Muscle layer of colon (tissue), 2 donors: ENCODE measurements around the gene GPR78.

Source experiments
- H3K27ac ChIP-seq: one replicate; pipeline ENCODE4 v1.7.0; 2013; ENCODE audit warnings: low read depth, mild to moderate bottlenecking, low read length, moderate library complexity
- H3K27me3 ChIP-seq, 2 donors: one replicate each; pipeline ENCODE4 v1.7.0; 2013; ENCODE audit warnings: low read length in 2 of 2, mild to moderate bottlenecking in 2 of 2; ENCODE audit not compliant: insufficient read depth in 2 of 2, control insufficient read depth in 1 of 2
- H3K36me3 ChIP-seq: one replicate; pipeline ENCODE4 v1.7.0; 2013; ENCODE audit warnings: mild to moderate bottlenecking, low read length; ENCODE audit not compliant: insufficient read depth
- H3K4me1 ChIP-seq: one replicate; pipeline ENCODE4 v1.7.0; 2013; ENCODE audit warnings: mild to moderate bottlenecking, low read length; ENCODE audit not compliant: insufficient read depth
- H3K4me3 ChIP-seq, 2 donors: one replicate each; pipeline ENCODE4 v1.7.0; 2013; ENCODE audit warnings: low read length in 2 of 2, low read depth in 1 of 2, mild to moderate bottlenecking in 1 of 2, moderate library complexity in 1 of 2
- H3K9ac ChIP-seq: one replicate; pipeline ENCODE4 v1.7.0; 2013; ENCODE audit warnings: low read length
- H3K9me3 ChIP-seq: one replicate; pipeline ENCODE4 v1.7.0; 2013; ENCODE audit warnings: mild to moderate bottlenecking, low read length
- donor health status: abdominal sarcoma.
- donor health status: Adenocarcinoma of cecum.

The GPR78 gene

GRCh38 chr4:8582436-8582835, 2.2 kb downstream of the GPR78 start:
- no peak overlapping the region for H3K27ac ChIP-seq
- H3K9me3 ChIP-seq: no peaks in the 10 kb centered on the region
- H3K9ac ChIP-seq: no peak overlapping the region
- no peak overlapping the region for H3K4me3 ChIP-seq
- no peaks in the 10 kb centered on the region for H3K36me3 ChIP-seq
- H3K27me3 ChIP-seq: peaks cover 0 to 47% of the 10 kb centered on the region in 2 donors
- H3K4me1 ChIP-seq: no peaks in the 10 kb centered on the region

GRCh38 chr4:8582941-8583654, 2.9 kb downstream of the GPR78 start:
- peaks cover 0 to 49% of the 10 kb centered on the region in 2 donors for H3K27me3 ChIP-seq
- H3K9me3 ChIP-seq: no peaks in the 10 kb centered on the region
- H3K9ac ChIP-seq: no peak overlapping the region
- H3K27ac ChIP-seq: no peak overlapping the region
- no peaks in the 10 kb centered on the region for H3K4me1 ChIP-seq
- no peaks in the 10 kb centered on the region for H3K36me3 ChIP-seq
- H3K4me3 ChIP-seq: no peak overlapping the region

- H3K27ac ChIP-seq: no peak overlapping the region
- no peaks in the 10 kb centered on the region for H3K4me1 ChIP-seq
- H3K36me3 ChIP-seq: no peaks in the 10 kb centered on the region
- no peak overlapping the region for H3K4me3 ChIP-seq
- no peaks in the 10 kb centered on the region for H3K9me3 ChIP-seq
- no peak overlapping the region for H3K9ac ChIP-seq
- peaks cover 0 to 52% of the 10 kb centered on the region in 2 donors for H3K27me3 ChIP-seq
Measured at GRCh38 chr4:8583655-8584025, 3.4 kb downstream of the GPR78 start.

GRCh38 chr4:8585186-8585585, 5.0 kb downstream of the GPR78 start:
- no peak overlapping the region for H3K9ac ChIP-seq
- H3K36me3 ChIP-seq: no peaks in the 10 kb centered on the region
- H3K4me1 ChIP-seq: no peaks in the 10 kb centered on the region
- H3K9me3 ChIP-seq: no peaks in the 10 kb centered on the region
- H3K27me3 ChIP-seq: peaks cover 0 to 44% of the 10 kb centered on the region in 2 donors
- H3K27ac ChIP-seq: no peak overlapping the region
- H3K4me3 ChIP-seq: no peak overlapping the region

GRCh38 chr4:8585721-8586212, 5.6 kb downstream of the GPR78 start:
- no peak overlapping the region for H3K9ac ChIP-seq
- H3K36me3 ChIP-seq: no peaks in the 10 kb centered on the region
- no peaks in the 10 kb centered on the region for H3K9me3 ChIP-seq
- no peaks in the 10 kb centered on the region for H3K4me1 ChIP-seq
- no peak overlapping the region for H3K4me3 ChIP-seq
- peaks cover 0 to 40% of the 10 kb centered on the region in 2 donors for H3K27me3 ChIP-seq
- H3K27ac ChIP-seq: no peak overlapping the region

- no peak overlapping the region for H3K9ac ChIP-seq
- peaks cover 0 to 40% of the 10 kb centered on the region in 2 donors for H3K27me3 ChIP-seq
- H3K27ac ChIP-seq: no peak overlapping the region
- no peak overlapping the region for H3K4me3 ChIP-seq
- H3K9me3 ChIP-seq: no peaks in the 10 kb centered on the region
- no peaks in the 10 kb centered on the region for H3K36me3 ChIP-seq
- no peaks in the 10 kb centered on the region for H3K4me1 ChIP-seq
Measured at GRCh38 chr4:8586246-8586645, 6.1 kb downstream of the GPR78 start.

GRCh38 chr4:8586671-8587468, 6.7 kb downstream of the GPR78 start:
- H3K36me3 ChIP-seq: no peaks in the 10 kb centered on the region
- H3K9me3 ChIP-seq: no peaks in the 10 kb centered on the region
- H3K4me3 ChIP-seq: no peak overlapping the region
- H3K9ac ChIP-seq: no peak overlapping the region
- peaks cover 0 to 40% of the 10 kb centered on the region in 2 donors for H3K27me3 ChIP-seq
- H3K4me1 ChIP-seq: no peaks in the 10 kb centered on the region
- H3K27ac ChIP-seq: no peak overlapping the region

- Histone ChIP-seq H3K9ac (no peak overlapping the region), H3K4me3 (no peak overlapping the region), H3K36me3 (no peaks in the 10 kb centered on the region), H3K9me3 (no peaks in the 10 kb centered on the region), H3K27me3 (peaks cover 0 to 43% of the 10 kb centered on the region in 2 donors), H3K27ac (no peak overlapping the region), H3K4me1 (no peaks in the 10 kb centered on the region)
Measured at GRCh38 chr4:8587469-8588195, 7.4 kb downstream of the GPR78 start.

- H3K9ac ChIP-seq: no peak overlapping the region
- no peaks in the 10 kb centered on the region for H3K9me3 ChIP-seq
- H3K4me1 ChIP-seq: no peaks in the 10 kb centered on the region
- H3K36me3 ChIP-seq: no peaks in the 10 kb centered on the region
- H3K27me3 ChIP-seq: peaks cover under 1 to 48% of the 10 kb centered on the region in 2 donors
- no peak overlapping the region for H3K27ac ChIP-seq
- H3K4me3 ChIP-seq: no peak overlapping the region
Measured at GRCh38 chr4:8588196-8588470, 7.9 kb downstream of the GPR78 start.

GRCh38 chr4:8589336-8589735, 9.1 kb downstream of the GPR78 start:
- Histone ChIP-seq H3K9me3 (no peaks in the 10 kb centered on the region), H3K9ac (no peak overlapping the region), H3K4me1 (no peaks in the 10 kb centered on the region), H3K27ac (no peak overlapping the region), H3K36me3 (no peaks in the 10 kb centered on the region), H3K4me3 (no peak overlapping the region), H3K27me3 (peaks cover 9 to 52% of the 10 kb centered on the region in 2 donors)

GRCh38 chr4:8589823-8590545, 9.8 kb downstream of the GPR78 start:
- no peaks in the 10 kb centered on the region for H3K36me3 ChIP-seq
- no peaks in the 10 kb centered on the region for H3K9me3 ChIP-seq
- H3K27me3 ChIP-seq: peaks cover 9 to 51% of the 10 kb centered on the region in 2 donors
- no peak overlapping the region for H3K9ac ChIP-seq
- no peak overlapping the region for H3K4me3 ChIP-seq
- H3K4me1 ChIP-seq: no peaks in the 10 kb centered on the region
- no peak overlapping the region for H3K27ac ChIP-seq
